ENCODE measurements around the gene BRWD1.
"Not testable (repeated sequence)": the region's sequence is repeated elsewhere in the genome, so short reads cannot be mapped to it uniquely, and the experiment has no call there.

Gene BRWD1

GRCh38 chr21:39281853-39282252 is 31.6 kb downstream of the BRWD1 start:
- no peak for DNase-seq (ENCODE audit: low spot score)

- no peak for DNase-seq (ENCODE audit: low spot score)
Measured at GRCh38 chr21:39281207-39281606, 32.2 kb downstream of the BRWD1 start.

- DNase-seq (ENCODE audit: low spot score), result no peak
Measured at GRCh38 chr21:39269620-39270019, 43.8 kb downstream of the BRWD1 start.

GRCh38 chr21:39265603-39266002 is 47.8 kb downstream of the BRWD1 start:
- no peak for DNase-seq (ENCODE audit: low spot score)

- no peak for DNase-seq (ENCODE audit: low spot score)
Measured at GRCh38 chr21:39263372-39263771, 50.1 kb downstream of the BRWD1 start.

GRCh38 chr21:39258207-39258606 is 55.2 kb downstream of the BRWD1 start:
- no peak for DNase-seq (ENCODE audit: low spot score)

DNA sequence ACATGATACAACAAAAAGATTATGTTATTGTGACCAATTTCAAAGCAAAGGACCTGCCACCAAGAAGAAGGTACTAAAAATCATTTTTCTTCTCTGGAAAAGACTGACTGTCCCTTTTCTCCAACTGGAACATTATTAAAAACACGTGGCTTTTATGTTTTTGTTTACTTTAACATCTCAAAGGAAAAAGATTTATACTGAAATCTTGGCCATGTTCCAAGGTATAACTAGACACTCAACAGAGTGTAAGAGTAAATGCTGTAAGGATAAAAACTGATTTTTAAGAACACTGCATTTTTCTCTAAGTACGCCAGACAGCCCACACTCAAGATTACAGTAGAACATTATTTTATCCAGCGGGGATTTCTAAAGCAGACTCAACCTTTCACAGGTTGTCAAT is 62.1 kb downstream of the BRWD1 start:
- no peak for DNase-seq (ENCODE audit: low spot score)

GRCh38 chr21:39238275-39238674 is 75.2 kb downstream of the BRWD1 start:
- DNase-seq (ENCODE audit: low spot score), result no peak

DNA sequence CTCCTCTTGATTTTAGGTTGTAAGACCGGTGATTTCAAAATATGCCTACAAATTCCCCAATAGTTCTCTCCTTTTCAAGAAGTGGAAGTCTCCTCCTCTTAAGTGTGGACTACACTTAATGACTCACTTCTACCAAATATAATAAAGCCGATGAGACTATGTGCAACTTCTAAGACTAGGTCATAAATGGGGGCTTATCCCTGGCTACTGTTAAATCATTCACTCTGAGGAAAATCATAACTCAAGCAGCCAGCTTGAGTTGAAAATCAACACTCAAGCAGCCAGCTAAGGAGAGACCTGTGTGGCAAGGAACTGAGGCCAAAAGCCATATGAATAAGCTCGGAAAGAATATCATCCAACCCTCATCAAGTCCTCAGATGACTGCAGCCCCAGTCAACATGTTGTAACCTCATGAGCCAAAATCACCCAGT is 80.6 kb downstream of the BRWD1 start:
- no peak for DNase-seq (ENCODE audit: low spot score)

- DNase-seq (ENCODE audit: low spot score), result no peak
Measured at GRCh38 chr21:39224930-39225329, 88.5 kb downstream of the BRWD1 start.

- no peak for DNase-seq (ENCODE audit: low spot score)
Measured at GRCh38 chr21:39221997-39222486, 91.4 kb downstream of the BRWD1 start.

- DNase-seq (ENCODE audit: low spot score), result no peak
Measured at GRCh38 chr21:39221282-39221996, 92.0 kb downstream of the BRWD1 start.

GRCh38 chr21:39220875-39221274 is 92.6 kb downstream of the BRWD1 start:
- not testable (repeated sequence) for DNase-seq (ENCODE audit: low spot score)

GRCh38 chr21:39220150-39220549 is 93.3 kb downstream of the BRWD1 start:
- no peak for DNase-seq (ENCODE audit: low spot score)

- no peak for DNase-seq (ENCODE audit: low spot score)
Measured at GRCh38 chr21:39218082-39218409, 95.4 kb downstream of the BRWD1 start.

- no peak for DNase-seq (ENCODE audit: low spot score)
Measured at GRCh38 chr21:39217356-39218081, 95.9 kb downstream of the BRWD1 start.

DNA sequence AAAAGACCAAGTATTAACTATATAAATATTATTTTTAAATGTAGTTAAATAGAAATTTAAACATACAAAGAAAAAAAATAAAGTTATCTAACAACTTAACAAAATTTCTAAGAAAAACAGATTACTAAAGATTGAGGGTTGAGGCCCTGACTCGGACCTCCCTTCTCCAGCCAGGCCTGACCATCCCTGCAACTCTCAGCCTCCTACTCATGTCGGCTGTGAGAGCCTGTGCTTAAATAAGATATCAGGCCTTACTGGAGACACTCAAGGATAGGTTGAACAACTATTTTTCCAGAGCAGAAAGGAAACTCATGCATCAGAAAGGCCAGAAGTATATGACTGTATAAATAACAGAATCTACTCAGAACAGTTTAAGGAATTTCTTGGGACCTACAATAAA is 97.1 kb downstream of the BRWD1 start:
- DNase-seq (ENCODE audit: low spot score), result no peak

GRCh38 chr21:39215078-39215477 is 98.4 kb downstream of the BRWD1 start:
- DNase-seq (ENCODE audit: low spot score), result no peak

DNA sequence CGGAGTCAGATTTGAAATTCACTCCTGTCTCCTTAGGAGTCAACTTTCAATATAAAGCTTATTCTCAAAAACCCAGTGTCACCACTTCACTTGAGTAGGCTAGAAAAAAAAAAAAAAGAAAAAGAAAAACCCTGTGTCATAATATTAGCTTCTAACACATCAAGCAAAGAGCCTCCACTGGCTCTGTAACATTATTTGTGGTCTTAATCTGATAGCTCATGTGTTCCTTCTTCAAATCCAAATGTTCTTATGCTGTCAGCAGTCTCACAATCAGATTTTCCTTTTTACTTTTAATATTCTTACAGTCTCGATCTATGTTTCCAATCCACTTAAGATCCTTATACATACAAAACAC is 104.1 kb downstream of the BRWD1 start:
- no peak for DNase-seq (ENCODE audit: low spot score)

DNA sequence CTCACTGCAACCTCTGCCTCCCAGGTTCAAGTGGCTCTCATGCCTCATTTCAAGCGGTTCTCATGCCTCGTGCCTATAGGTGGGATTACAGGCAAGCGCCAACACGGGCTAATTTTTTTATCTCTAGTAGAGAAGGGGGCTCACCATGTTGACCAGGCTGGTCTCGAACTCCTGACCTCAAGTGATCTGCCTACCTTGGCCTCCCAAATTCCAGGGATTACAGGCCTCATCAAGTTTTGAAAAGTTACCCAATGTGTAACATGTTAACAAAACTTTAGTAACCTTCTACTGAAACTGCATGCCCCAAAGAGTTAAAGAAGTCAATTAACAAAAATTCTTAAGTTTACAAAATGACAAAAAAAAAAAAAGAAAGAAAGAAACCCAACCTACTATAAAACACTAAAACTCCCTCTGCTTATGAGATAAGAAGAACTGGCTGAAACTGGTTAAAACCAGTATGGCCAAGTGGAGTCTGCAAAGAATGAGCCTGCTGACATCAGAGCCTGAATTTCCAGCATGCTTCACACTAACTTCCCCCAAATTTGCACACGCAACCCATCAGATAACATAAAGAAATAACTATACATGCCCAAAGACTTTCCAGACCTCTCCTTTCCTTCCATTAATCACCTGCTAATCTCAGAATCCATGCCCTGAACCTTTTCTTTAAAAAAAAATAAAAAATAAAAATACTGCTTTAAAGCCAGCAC is 104.7 kb downstream of the BRWD1 start:
- no peak for DNase-seq (ENCODE audit: low spot score)

DNA sequence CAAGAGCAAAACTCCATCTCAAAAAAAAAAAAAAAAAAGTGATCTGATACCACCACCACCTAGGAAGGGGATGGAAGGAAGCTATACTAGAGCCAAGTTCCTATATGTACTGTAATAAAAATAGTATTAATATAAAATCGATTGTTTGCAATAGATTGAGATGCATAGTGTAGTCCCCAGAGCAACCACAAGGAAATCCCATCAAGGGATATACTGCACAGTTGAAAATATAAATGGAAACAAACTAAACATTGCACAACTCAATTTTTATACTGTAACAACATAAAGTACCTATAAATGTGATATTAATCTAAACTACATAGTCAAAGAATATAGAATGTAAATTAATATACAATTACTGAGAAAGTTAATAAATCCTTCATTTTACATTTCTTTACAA is 109.3 kb downstream of the BRWD1 start:
- no peak for DNase-seq (ENCODE audit: low spot score)

DNA sequence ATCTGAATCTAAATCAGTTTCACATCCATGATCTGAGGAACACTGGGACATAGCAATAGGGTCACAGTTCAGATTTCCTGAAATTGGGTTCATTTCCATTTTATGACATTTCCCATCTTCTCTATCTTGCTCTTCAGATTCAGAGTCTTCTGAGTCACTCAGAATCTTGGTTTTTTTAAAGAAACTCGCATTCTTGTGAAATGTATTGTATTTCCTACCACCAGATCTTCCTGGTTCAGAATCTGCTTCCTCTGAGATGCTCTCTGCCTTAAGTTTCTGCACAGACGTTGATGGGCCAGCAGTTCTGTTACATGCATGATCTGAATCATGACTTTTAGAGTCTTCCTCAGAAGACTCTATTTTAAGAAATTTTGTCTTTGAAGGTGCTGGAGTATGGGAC is 114.6 kb downstream of the BRWD1 start:
- DNase-seq (ENCODE audit: low spot score), result no peak
